WTC11 (cell line): ENCODE results near the gene NUDT3. TPM values are rescaled to one million over a fixed set of nuclear protein-coding genes. Genes with fewer than 3 reads are reported as not detected.
"Not testable (repeated sequence)": the region's sequence is repeated elsewhere in the genome, so short reads cannot be mapped to it uniquely, and the experiment has no call there.

ENCODE experiments used
- ATAC-seq: fragments of 200-7000 bp; cut with Tn5 transposase; 2 replicates; pipeline ENCODE4 v1.10.0; 2021; ENCODE audit warnings: mild to moderate bottlenecking, moderate library complexity
- CTCF ChIA-PET: fragments of 300-600 bp; sonication (Branson Sonifier 250); formaldehyde crosslinking; loops from one replicate; lab custom pipeline; 2021; ENCODE audit warnings: antibody characterized with exemption; lab: Charles Lee
- POLR2A ChIA-PET: fragments of 350-600 bp; sonication (Branson Sonifier 250); formaldehyde crosslinking; loops from one replicate; lab custom pipeline; 2021; ENCODE audit warnings: antibody characterized with exemption; lab: Charles Lee
- DNase-seq: peaks from one replicate; pipeline ENCODE4 v3.0.0; 2021; ENCODE audit warnings: low spot score
- H3K27ac Mint-ChIP-seq: 2 replicates; pipeline ENCODE4 v1.8.0; 2021; ENCODE audit warnings: mixed read lengths
- H3K27me3 Mint-ChIP-seq: 2 replicates; pipeline ENCODE4 v1.8.0; 2021; ENCODE audit warnings: low read depth, mild to moderate bottlenecking, moderate library complexity, mixed read lengths
- H3K36me3 Mint-ChIP-seq: 2 replicates; pipeline ENCODE4 v1.8.0; 2021; ENCODE audit warnings: mixed read lengths
- H3K4me1 Mint-ChIP-seq: 2 replicates; pipeline ENCODE4 v1.8.0; 2022; ENCODE audit warnings: mixed read lengths
- H3K4me3 Mint-ChIP-seq: 2 replicates; pipeline ENCODE4 v1.8.0; 2021; ENCODE audit warnings: mild to moderate bottlenecking, moderate library complexity, mixed read lengths
- H3K9me3 Mint-ChIP-seq: 2 replicates; pipeline ENCODE4 v1.8.0; 2021; ENCODE audit warnings: mixed read lengths
- EMX1 ChIP-seq: fragments of 250-450 bp; sonication (Bioruptor Pico); IDR thresholded peaks from 2 replicates; pipeline ENCODE4 v1.8.0; 2021; ENCODE audit warnings: mild to moderate bottlenecking
- ESRRA ChIP-seq: sonication (generic); formaldehyde crosslinking; IDR thresholded peaks from 2 replicates; pipeline ENCODE4 v1.8.1; 2022; ENCODE audit warnings: mild to moderate bottlenecking, missing genetic modification reagents, borderline replicate concordance
- ETV6 ChIP-seq: sonication (generic); formaldehyde crosslinking; IDR thresholded peaks from 2 replicates; pipeline ENCODE4 v1.8.1; 2022; ENCODE audit warnings: mild to moderate bottlenecking, missing genetic modification reagents
- JAZF1 ChIP-seq: fragments of 250-450 bp; sonication (Bioruptor Pico); IDR thresholded peaks from 2 replicates; pipeline ENCODE4 v1.9.0; 2021; ENCODE audit warnings: moderate library complexity, mild to moderate bottlenecking, inconsistent platforms
- JUN ChIP-seq: sonication (generic); formaldehyde crosslinking; IDR thresholded peaks from 2 replicates; pipeline ENCODE4 v1.8.0; 2023; ENCODE audit warnings: mild to moderate bottlenecking, missing genetic modification reagents
- KAT7 ChIP-seq: sonication (generic); formaldehyde crosslinking; IDR thresholded peaks from 2 replicates; pipeline ENCODE4 v1.8.1; 2023; ENCODE audit warnings: missing genetic modification reagents, mild to moderate bottlenecking, borderline replicate concordance
- MXD4 ChIP-seq: fragments of 250-450 bp; sonication (Bioruptor Pico); IDR thresholded peaks from 2 replicates; pipeline ENCODE4 v1.8.0; 2021; ENCODE audit warnings: mild to moderate bottlenecking, moderate library complexity, borderline replicate concordance
- NFE2L1 ChIP-seq: sonication (generic); formaldehyde crosslinking; IDR thresholded peaks from 2 replicates; pipeline ENCODE4 v1.8.1; 2023; ENCODE audit warnings: missing genetic modification reagents
- NR1H2 ChIP-seq: sonication (generic); formaldehyde crosslinking; IDR thresholded peaks from 2 replicates; pipeline ENCODE4 v1.9.0; 2021; ENCODE audit warnings: mild to moderate bottlenecking, moderate library complexity, missing genetic modification reagents
- NR2C2 ChIP-seq: sonication (generic); formaldehyde crosslinking; IDR thresholded peaks from 2 replicates; pipeline ENCODE4 v1.8.0; 2022; ENCODE audit warnings: mild to moderate bottlenecking, missing genetic modification reagents
- OVOL2 ChIP-seq: fragments of 250-450 bp; sonication (Bioruptor Pico); IDR thresholded peaks from 2 replicates; pipeline ENCODE4 v1.9.0; 2021; ENCODE audit warnings: mild to moderate bottlenecking, borderline replicate concordance
- PRRX2 ChIP-seq: fragments of 250-450 bp; sonication (Bioruptor Pico); IDR thresholded peaks from 2 replicates; pipeline ENCODE4 v1.8.0; 2021; ENCODE audit warnings: mild to moderate bottlenecking
- RORB ChIP-seq: fragments of 250-450 bp; sonication (Bioruptor Pico); IDR thresholded peaks from 2 replicates; pipeline ENCODE4 v1.9.0; 2021; ENCODE audit warnings: mild to moderate bottlenecking
- SMAD4 ChIP-seq: sonication (generic); formaldehyde crosslinking; IDR thresholded peaks from 2 replicates; pipeline ENCODE4 v1.8.0; 2022; ENCODE audit warnings: mild to moderate bottlenecking, missing genetic modification reagents
- SOX15 ChIP-seq: fragments of 250-450 bp; sonication (Bioruptor Pico); IDR thresholded peaks from 2 replicates; pipeline ENCODE4 v1.9.0; 2021; ENCODE audit warnings: mild to moderate bottlenecking
- ZNF138 ChIP-seq: sonication (generic); formaldehyde crosslinking; conservative IDR thresholded peaks from 2 replicates; pipeline ENCODE4 v1.8.1; 2022; ENCODE audit warnings: mild to moderate bottlenecking, moderate library complexity, missing genetic modification reagents
- ZNF263 ChIP-seq: sonication (generic); formaldehyde crosslinking; IDR thresholded peaks from 2 replicates; pipeline ENCODE4 v1.8.1; 2022; ENCODE audit warnings: low read depth, mild to moderate bottlenecking, moderate library complexity, missing genetic modification reagents
- total RNA-seq: library from RNA; stranded (reverse); gene quantifications from 3 replicates; pipeline ENCODE4 v1.2.3, GENCODE V29; 2021
- TF ChIP-seq, protein P1 (sequence below): sonication (generic); formaldehyde crosslinking; IDR thresholded peaks from 2 replicates; pipeline ENCODE4 v1.8.0; 2022; ENCODE audit warnings: mild to moderate bottlenecking, missing genetic modification reagents
- TF ChIP-seq, protein P2 (sequence below): fragments of 250-450 bp; sonication (Bioruptor Pico); IDR thresholded peaks from 2 replicates; pipeline ENCODE4 v1.8.0; 2021; ENCODE audit warnings: mild to moderate bottlenecking
- TF ChIP-seq, protein P3 (sequence below): sonication (generic); formaldehyde crosslinking; IDR thresholded peaks from 2 replicates; pipeline ENCODE4 v1.8.0; 2023; ENCODE audit warnings: missing genetic modification reagents
- TF ChIP-seq, protein P4 (sequence below): sonication (generic); formaldehyde crosslinking; IDR thresholded peaks from 2 replicates; pipeline ENCODE4 v1.8.1; 2023; ENCODE audit warnings: mild to moderate bottlenecking, missing genetic modification reagents, moderate library complexity
- TF ChIP-seq, protein P5 (sequence below): sonication (generic); formaldehyde crosslinking; IDR thresholded peaks from 2 replicates; pipeline ENCODE4 v1.8.1; 2022; ENCODE audit warnings: low read depth, missing genetic modification reagents, borderline replicate concordance
- TF ChIP-seq, protein P6 (sequence below): sonication (generic); formaldehyde crosslinking; IDR thresholded peaks from 2 replicates; pipeline ENCODE4 v1.8.0; 2022; ENCODE audit warnings: mild to moderate bottlenecking, missing genetic modification reagents

NUDT3 gene
- total RNA-seq, 1 experiment from 2014 or later = 30.0 TPM

DNA sequence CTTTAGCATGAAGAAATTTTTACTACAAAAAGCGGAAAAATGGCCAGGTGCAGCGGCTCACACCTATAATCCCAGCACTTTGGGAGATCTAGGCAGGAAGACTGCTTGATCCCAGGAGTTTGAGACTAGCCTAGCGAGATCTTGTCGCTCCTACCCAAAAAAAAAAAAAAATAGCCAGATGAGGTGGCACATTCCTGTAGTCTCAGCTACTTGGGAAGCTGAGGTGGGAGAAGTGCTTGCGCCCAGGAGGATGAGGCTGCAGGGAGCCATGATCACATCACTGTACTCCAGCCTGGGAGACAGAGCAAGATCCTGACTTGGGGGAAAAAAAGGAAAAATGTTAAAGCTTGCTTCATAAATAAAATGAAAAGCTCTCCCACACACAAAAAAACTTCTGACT lies 14.5 kb downstream of the NUDT3 start (continued):
- TF ChIP-seq, protein P1, sequence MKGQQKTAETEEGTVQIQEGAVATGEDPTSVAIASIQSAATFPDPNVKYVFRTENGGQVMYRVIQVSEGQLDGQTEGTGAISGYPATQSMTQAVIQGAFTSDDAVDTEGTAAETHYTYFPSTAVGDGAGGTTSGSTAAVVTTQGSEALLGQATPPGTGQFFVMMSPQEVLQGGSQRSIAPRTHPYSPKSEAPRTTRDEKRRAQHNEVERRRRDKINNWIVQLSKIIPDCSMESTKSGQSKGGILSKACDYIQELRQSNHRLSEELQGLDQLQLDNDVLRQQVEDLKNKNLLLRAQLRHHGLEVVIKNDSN (CRISPR knock-in tag) = no peak
- TF ChIP-seq SOX15 (no peak), PRRX2 (CRISPR knock-in tag) (no peak), ZNF263 (CRISPR knock-in tag) (no peak)

DNA sequence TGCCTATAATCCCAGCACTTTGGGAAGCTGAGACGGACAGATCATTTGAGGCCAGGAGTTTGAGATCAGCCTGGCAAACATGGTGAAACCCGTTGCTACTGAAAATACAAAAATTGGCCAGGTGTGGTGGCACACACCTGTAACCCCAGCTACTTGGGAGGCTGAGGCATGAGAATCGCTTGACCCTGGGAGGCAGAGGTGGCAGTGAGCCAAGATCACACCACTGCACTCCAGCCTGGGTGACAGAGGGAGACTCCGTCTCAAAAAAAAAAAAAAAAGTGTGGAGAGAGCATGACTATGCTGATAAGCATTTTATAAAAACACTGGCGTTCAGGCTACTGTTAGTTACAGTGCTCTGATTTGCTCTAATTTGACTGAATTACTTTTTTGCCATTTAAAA lies 14.9 kb downstream of the NUDT3 start:
- H3K4me1 Mint-ChIP-seq, H3K27ac Mint-ChIP-seq, H3K4me3 Mint-ChIP-seq, DNase-seq, H3K9me3 Mint-ChIP-seq, POLR2A ChIA-PET, H3K27me3 Mint-ChIP-seq, CTCF ChIA-PET, ATAC-seq, H3K36me3 Mint-ChIP-seq: not testable (repeated sequence)

DNA sequence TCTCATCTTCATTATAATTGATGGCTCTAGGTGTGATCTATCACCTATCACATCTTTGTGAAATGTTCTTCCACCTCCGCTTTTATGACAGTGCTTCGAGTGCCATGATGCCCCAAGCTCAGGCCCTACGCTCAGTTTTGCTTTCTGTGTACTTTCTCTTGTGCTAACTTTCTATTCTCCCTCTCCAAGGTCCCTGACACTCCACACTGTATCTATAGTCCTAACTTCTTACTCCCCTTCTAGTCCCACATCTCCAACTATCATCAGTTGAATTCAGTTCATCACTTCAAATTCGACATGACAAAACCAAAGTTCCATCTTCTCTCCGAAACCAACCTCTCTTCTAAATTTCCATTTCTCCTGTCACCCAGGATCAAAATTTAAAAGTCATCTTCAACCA lies 16.6 kb downstream of the NUDT3 start:
- no peak overlapping the region for H3K27ac Mint-ChIP-seq
- no peak overlapping the region for H3K4me3 Mint-ChIP-seq
- ChIA-PET CTCF (no interaction called here), POLR2A (no interaction called here)
- no peak for DNase-seq
- no peaks in the 10 kb centered on the region for H3K4me1 Mint-ChIP-seq
- ATAC-seq = no peak
- no peaks in the 10 kb centered on the region for H3K9me3 Mint-ChIP-seq
- H3K27me3 Mint-ChIP-seq = no peaks in the 10 kb centered on the region
- peaks cover 2% of the 10 kb centered on the region; the same call in 1 of the 2 replicates for H3K36me3 Mint-ChIP-seq
- no peak for TF ChIP-seq KAT7 (CRISPR knock-in tag)
- TF ChIP-seq EMX1 (CRISPR knock-in tag) = no peak
- TF ChIP-seq, protein P2, sequence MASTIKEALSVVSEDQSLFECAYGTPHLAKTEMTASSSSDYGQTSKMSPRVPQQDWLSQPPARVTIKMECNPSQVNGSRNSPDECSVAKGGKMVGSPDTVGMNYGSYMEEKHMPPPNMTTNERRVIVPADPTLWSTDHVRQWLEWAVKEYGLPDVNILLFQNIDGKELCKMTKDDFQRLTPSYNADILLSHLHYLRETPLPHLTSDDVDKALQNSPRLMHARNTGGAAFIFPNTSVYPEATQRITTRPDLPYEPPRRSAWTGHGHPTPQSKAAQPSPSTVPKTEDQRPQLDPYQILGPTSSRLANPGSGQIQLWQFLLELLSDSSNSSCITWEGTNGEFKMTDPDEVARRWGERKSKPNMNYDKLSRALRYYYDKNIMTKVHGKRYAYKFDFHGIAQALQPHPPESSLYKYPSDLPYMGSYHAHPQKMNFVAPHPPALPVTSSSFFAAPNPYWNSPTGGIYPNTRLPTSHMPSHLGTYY (CRISPR knock-in tag) = no peak
- no peak for TF ChIP-seq ETV6 (CRISPR knock-in tag)
- TF ChIP-seq, protein P3, sequence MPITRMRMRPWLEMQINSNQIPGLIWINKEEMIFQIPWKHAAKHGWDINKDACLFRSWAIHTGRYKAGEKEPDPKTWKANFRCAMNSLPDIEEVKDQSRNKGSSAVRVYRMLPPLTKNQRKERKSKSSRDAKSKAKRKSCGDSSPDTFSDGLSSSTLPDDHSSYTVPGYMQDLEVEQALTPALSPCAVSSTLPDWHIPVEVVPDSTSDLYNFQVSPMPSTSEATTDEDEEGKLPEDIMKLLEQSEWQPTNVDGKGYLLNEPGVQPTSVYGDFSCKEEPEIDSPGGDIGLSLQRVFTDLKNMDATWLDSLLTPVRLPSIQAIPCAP (CRISPR knock-in tag) = no peak
- TF ChIP-seq RORB (CRISPR knock-in tag) = no peak
- TF ChIP-seq ESRRA (CRISPR knock-in tag) = no peak
- no peak for TF ChIP-seq ZNF263 (CRISPR knock-in tag)
- TF ChIP-seq SMAD4 (CRISPR knock-in tag) = no peak
- TF ChIP-seq, protein P4, sequence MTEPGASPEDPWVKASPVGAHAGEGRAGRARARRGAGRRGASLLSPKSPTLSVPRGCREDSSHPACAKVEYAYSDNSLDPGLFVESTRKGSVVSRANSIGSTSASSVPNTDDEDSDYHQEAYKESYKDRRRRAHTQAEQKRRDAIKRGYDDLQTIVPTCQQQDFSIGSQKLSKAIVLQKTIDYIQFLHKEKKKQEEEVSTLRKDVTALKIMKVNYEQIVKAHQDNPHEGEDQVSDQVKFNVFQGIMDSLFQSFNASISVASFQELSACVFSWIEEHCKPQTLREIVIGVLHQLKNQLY = no peak
- no peak for TF ChIP-seq JUN (CRISPR knock-in tag)
- TF ChIP-seq JAZF1 (CRISPR knock-in tag) = no peak
- TF ChIP-seq NR2C2 (CRISPR knock-in tag) = no peak
- no peak for TF ChIP-seq MXD4 (CRISPR knock-in tag)
- no peak for TF ChIP-seq NR1H2
- TF ChIP-seq, all 79 proteins: peak for 0

DNA sequence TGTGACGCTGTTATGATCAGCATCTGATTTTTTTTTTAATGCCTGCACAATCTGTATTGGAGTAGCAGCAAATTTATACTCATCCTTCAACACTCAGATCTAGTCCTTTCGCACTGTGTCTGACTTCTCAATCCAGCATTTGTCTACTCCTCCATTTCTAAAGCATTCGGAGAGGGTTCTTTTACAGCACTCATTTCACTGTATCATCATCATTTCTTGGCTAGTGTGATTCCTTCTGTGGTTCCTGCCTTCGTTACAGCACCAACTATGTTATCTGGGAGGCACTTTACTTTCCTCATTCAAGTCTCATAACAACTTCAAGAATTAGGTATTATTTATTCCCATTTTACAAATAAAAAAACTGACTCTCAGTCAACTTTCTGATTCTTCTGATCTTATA lies 18.0 kb downstream of the NUDT3 start:
- no peak overlapping the region for H3K27ac Mint-ChIP-seq
- H3K4me1 Mint-ChIP-seq = no peaks in the 10 kb centered on the region
- H3K4me3 Mint-ChIP-seq = no peak overlapping the region
- no peaks in the 10 kb centered on the region for H3K27me3 Mint-ChIP-seq
- ChIA-PET POLR2A (no interaction called here), CTCF (no interaction called here)
- ATAC-seq = no peak
- peaks cover 8% of the 10 kb centered on the region; the same call in 1 of the 2 replicates for H3K36me3 Mint-ChIP-seq
- DNase-seq = no peak
- H3K9me3 Mint-ChIP-seq = no peaks in the 10 kb centered on the region
- TF ChIP-seq NFE2L1 (CRISPR knock-in tag) (no peak), ZNF138 (CRISPR knock-in tag) (no peak), OVOL2 (CRISPR knock-in tag) (no peak), RORB (CRISPR knock-in tag) (no peak)
- TF ChIP-seq, protein P5, sequence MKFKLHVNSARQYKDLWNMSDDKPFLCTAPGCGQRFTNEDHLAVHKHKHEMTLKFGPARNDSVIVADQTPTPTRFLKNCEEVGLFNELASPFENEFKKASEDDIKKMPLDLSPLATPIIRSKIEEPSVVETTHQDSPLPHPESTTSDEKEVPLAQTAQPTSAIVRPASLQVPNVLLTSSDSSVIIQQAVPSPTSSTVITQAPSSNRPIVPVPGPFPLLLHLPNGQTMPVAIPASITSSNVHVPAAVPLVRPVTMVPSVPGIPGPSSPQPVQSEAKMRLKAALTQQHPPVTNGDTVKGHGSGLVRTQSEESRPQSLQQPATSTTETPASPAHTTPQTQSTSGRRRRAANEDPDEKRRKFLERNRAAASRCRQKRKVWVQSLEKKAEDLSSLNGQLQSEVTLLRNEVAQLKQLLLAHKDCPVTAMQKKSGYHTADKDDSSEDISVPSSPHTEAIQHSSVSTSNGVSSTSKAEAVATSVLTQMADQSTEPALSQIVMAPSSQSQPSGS (CRISPR knock-in tag) = no peak
- TF ChIP-seq, protein P3 (CRISPR knock-in tag) = no peak
- TF ChIP-seq, protein P6, sequence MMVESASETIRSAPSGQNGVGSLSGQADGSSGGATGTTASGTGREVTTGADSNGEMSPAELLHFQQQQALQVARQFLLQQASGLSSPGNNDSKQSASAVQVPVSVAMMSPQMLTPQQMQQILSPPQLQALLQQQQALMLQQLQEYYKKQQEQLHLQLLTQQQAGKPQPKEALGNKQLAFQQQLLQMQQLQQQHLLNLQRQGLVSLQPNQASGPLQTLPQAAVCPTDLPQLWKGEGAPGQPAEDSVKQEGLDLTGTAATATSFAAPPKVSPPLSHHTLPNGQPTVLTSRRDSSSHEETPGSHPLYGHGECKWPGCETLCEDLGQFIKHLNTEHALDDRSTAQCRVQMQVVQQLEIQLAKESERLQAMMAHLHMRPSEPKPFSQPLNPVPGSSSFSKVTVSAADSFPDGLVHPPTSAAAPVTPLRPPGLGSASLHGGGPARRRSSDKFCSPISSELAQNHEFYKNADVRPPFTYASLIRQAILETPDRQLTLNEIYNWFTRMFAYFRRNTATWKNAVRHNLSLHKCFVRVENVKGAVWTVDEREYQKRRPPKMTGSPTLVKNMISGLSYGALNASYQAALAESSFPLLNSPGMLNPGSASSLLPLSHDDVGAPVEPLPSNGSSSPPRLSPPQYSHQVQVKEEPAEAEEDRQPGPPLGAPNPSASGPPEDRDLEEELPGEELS (CRISPR knock-in tag) = no peak
